ENCODE data around the gene MDFI.

- TF ChIP-seq POLR2A (IDR thresholded peaks at IDR 0.05): no peak
- TF ChIP-seq, protein P1, sequence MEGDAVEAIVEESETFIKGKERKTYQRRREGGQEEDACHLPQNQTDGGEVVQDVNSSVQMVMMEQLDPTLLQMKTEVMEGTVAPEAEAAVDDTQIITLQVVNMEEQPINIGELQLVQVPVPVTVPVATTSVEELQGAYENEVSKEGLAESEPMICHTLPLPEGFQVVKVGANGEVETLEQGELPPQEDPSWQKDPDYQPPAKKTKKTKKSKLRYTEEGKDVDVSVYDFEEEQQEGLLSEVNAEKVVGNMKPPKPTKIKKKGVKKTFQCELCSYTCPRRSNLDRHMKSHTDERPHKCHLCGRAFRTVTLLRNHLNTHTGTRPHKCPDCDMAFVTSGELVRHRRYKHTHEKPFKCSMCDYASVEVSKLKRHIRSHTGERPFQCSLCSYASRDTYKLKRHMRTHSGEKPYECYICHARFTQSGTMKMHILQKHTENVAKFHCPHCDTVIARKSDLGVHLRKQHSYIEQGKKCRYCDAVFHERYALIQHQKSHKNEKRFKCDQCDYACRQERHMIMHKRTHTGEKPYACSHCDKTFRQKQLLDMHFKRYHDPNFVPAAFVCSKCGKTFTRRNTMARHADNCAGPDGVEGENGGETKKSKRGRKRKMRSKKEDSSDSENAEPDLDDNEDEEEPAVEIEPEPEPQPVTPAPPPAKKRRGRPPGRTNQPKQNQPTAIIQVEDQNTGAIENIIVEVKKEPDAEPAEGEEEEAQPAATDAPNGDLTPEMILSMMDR (IDR thresholded peaks at IDR 0.05): no peak
Observed at GRCh38 chr6:41663568-41663967, 25.3 kb downstream of the MDFI start.

Data from uterus (tissue), 2 donors.